Endothelial cell (in vitro differentiated cells): ENCODE results near the gene POLN. TPM values are rescaled to one million over a fixed set of nuclear protein-coding genes. Genes with fewer than 3 reads are reported as not detected.
"Not testable (repeated sequence)": the region's sequence is repeated elsewhere in the genome, so short reads cannot be mapped to it uniquely, and the experiment has no call there.

Experiments
- DNase-seq: peaks from one replicate; pipeline ENCODE4 v3.0.0; 2021; ENCODE audit warnings: low spot score
- H3K27ac Mint-ChIP-seq: one replicate; pipeline ENCODE4 v1.8.0; 2021; ENCODE audit warnings: mixed read lengths, inconsistent platforms; ENCODE audit not compliant: unreplicated experiment
- H3K27me3 Mint-ChIP-seq: one replicate; pipeline ENCODE4 v1.8.0; 2021; ENCODE audit warnings: mild to moderate bottlenecking, moderate library complexity, mixed read lengths, inconsistent platforms; ENCODE audit not compliant: unreplicated experiment
- H3K36me3 Mint-ChIP-seq: one replicate; pipeline ENCODE4 v1.8.0; 2021; ENCODE audit warnings: mild to moderate bottlenecking, low read depth, mixed read lengths, inconsistent platforms; ENCODE audit not compliant: unreplicated experiment
- H3K4me1 Mint-ChIP-seq: one replicate; pipeline ENCODE4 v1.8.0; 2021; ENCODE audit warnings: mild to moderate bottlenecking, mixed read lengths, inconsistent platforms; ENCODE audit not compliant: unreplicated experiment
- H3K4me3 Mint-ChIP-seq: one replicate; pipeline ENCODE4 v1.8.0; 2021; ENCODE audit warnings: mild to moderate bottlenecking, mixed read lengths, inconsistent platforms; ENCODE audit not compliant: unreplicated experiment
- H3K9me3 Mint-ChIP-seq: one replicate; pipeline ENCODE4 v1.8.0; 2021; ENCODE audit warnings: mixed read lengths, inconsistent platforms; ENCODE audit not compliant: unreplicated experiment
- CTCF ChIP-seq: fragments of 200-600 bp; sonication (generic); IDR thresholded peaks from one replicate; pipeline ENCODE4 v1.5.0; 2021; ENCODE audit warnings: antibody characterized with exemption; ENCODE audit not compliant: unreplicated experiment
- total RNA-seq: library from RNA; stranded (reverse); fragmentation: NEBNext Ultra II Directional; extraction: Animal tissue kit (Norgen Biotek cat#: 25700); gene quantifications from one replicate; pipeline ENCODE4 v1.2.1, GENCODE V29; 2021; ENCODE audit not compliant: unreplicated experiment

The POLN gene
- total RNA-seq, 1 donor from 2014 or later = 2.5 TPM

DNA sequence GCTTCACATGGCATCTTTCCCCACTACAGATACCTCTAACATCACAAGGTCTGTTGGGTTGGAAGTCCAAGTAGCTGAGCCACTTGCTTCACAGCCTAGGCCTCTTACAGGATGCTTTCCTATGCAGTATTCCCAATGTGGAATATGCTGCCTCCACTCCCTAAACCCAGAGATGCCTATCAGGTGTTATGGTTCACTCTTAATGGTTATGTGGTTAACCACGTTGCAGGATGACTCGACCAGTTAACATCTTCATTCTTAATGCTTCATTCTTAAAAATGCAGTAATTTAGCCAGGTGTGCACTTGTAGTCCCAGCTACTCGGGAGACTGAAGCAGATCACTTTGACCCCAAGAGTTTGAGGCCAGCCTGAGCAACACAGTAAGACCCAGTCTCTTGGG, 24.2 kb downstream of the POLN start:
- H3K4me1 Mint-ChIP-seq = peaks cover 6% of the 10 kb centered on the region
- no peaks in the 10 kb centered on the region for H3K27me3 Mint-ChIP-seq
- peaks cover 2% of the 10 kb centered on the region for H3K36me3 Mint-ChIP-seq
- H3K9me3 Mint-ChIP-seq = no peaks in the 10 kb centered on the region
- no peak overlapping the region for H3K4me3 Mint-ChIP-seq
- no peak for TF ChIP-seq CTCF
- H3K27ac Mint-ChIP-seq = no peak overlapping the region
- no peak for DNase-seq

DNA sequence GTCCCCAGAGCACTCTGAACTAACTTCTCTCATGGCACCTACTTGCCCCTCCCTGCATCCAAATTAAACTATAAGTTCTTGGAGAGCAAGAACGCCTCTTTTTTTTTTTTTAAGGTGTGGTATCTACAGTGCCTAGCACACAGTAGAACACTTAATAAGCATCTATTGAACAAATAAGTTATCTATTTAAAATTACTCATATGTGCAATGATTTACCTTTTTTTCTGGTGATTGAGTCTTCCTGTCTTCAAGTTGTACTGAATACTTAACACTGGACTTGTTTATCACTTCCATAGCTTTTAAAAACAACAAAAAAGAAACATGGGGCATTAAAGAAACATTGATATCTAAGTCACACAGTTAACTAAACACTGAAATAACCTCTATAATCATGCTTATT, 29.1 kb downstream of the POLN start:
- DNase-seq = no peak
- TF ChIP-seq CTCF = no peak
- Mint-ChIP-seq H3K4me1 (peaks cover 6% of the 10 kb centered on the region), H3K27ac (no peak overlapping the region), H3K4me3 (no peak overlapping the region), H3K27me3 (no peaks in the 10 kb centered on the region), H3K36me3 (no peaks in the 10 kb centered on the region), H3K9me3 (no peaks in the 10 kb centered on the region)

GRCh38 chr4:2202789-2203188, 39.1 kb downstream of the POLN start:
- not testable (repeated sequence) for H3K27ac Mint-ChIP-seq, H3K27me3 Mint-ChIP-seq, DNase-seq, H3K4me3 Mint-ChIP-seq, H3K36me3 Mint-ChIP-seq, H3K9me3 Mint-ChIP-seq, H3K4me1 Mint-ChIP-seq

DNA sequence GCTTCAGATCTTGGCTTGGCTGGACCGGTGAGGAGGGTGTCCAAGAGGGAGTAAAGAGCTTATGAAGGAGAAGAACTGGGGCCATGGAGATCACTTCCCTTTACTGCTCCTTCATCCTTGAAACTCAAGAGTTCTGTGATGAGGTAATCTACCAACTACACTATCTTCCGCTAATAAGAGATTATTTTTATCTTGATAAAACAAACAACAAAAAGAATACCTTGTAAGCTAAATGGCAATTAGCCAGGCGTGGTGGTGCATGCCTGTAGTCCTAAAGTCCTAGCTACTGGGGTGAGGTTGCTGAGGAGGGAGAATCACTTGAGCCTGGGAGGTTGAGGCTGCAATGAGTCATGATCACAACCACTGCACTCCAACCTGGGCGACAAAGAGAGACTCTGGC, 47.4 kb downstream of the POLN start:
- DNase-seq = no peak
- H3K4me1 Mint-ChIP-seq = peaks cover 8% of the 10 kb centered on the region
- no peak overlapping the region for H3K27ac Mint-ChIP-seq
- H3K9me3 Mint-ChIP-seq = no peaks in the 10 kb centered on the region
- no peaks in the 10 kb centered on the region for H3K27me3 Mint-ChIP-seq
- no peaks in the 10 kb centered on the region for H3K36me3 Mint-ChIP-seq
- no peak for TF ChIP-seq CTCF
- no peak overlapping the region for H3K4me3 Mint-ChIP-seq

- H3K4me3 Mint-ChIP-seq = no peak overlapping the region
- no peak for DNase-seq
- H3K4me1 Mint-ChIP-seq = peaks cover 8% of the 10 kb centered on the region
- H3K27me3 Mint-ChIP-seq = no peaks in the 10 kb centered on the region
- no peaks in the 10 kb centered on the region for H3K36me3 Mint-ChIP-seq
- no peak overlapping the region for H3K27ac Mint-ChIP-seq
- no peaks in the 10 kb centered on the region for H3K9me3 Mint-ChIP-seq
- no peak for TF ChIP-seq CTCF
These were observed 48.6 kb downstream of the POLN start for GRCh38 chr4:2193326-2193725.

DNA sequence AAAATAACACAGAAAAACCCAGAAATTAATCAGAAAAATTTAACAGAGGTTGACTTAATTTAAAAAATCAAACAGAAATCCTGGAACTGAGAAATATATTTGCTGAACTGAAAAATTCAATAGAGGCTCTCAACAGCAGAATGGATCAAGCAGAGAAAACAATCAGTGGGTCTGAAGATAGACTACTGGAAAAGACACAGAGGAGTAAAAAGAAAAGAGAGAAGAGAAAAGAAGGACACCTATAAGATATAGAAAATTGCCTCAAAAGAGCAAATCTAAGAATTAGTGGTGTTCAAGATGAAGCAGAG, 55.1 kb downstream of the POLN start:
- Mint-ChIP-seq H3K4me1 (no peaks in the 10 kb centered on the region), H3K27ac (no peak overlapping the region), H3K9me3 (no peaks in the 10 kb centered on the region), H3K27me3 (no peaks in the 10 kb centered on the region), H3K36me3 (no peaks in the 10 kb centered on the region), H3K4me3 (no peak overlapping the region)
- no peak for TF ChIP-seq CTCF
- no peak for DNase-seq
